IPS-18a (cell line): ENCODE results near the gene VPS26B.

Experiments
- H3K27ac ChIP-seq: one replicate; pipeline ENCODE4 v1.5.1; 2013; ENCODE audit warnings: low read length
- H3K27me3 ChIP-seq: one replicate; pipeline ENCODE4 v1.6.1; 2013; ENCODE audit warnings: mild to moderate bottlenecking, low read length; ENCODE audit not compliant: control insufficient read depth, insufficient read depth
- H3K36me3 ChIP-seq: one replicate; pipeline ENCODE4 v1.6.1; 2013; ENCODE audit warnings: low read depth, low read length; ENCODE audit not compliant: control insufficient read depth
- H3K4me1 ChIP-seq: one replicate; pipeline ENCODE4 v1.6.1; 2013; ENCODE audit warnings: low read depth, low read length; ENCODE audit not compliant: control insufficient read depth
- H3K4me3 ChIP-seq: one replicate; pipeline ENCODE4 v1.5.1; 2013; ENCODE audit warnings: low read length
- H3K9ac ChIP-seq: one replicate; pipeline ENCODE4 v1.6.1; 2013; ENCODE audit warnings: mild to moderate bottlenecking, low read length, moderate library complexity
- H3K9me3 ChIP-seq: one replicate; pipeline ENCODE4 v1.6.1; 2013; ENCODE audit warnings: low read depth, low read length; ENCODE audit not compliant: control insufficient read depth

The VPS26B gene

DNA sequence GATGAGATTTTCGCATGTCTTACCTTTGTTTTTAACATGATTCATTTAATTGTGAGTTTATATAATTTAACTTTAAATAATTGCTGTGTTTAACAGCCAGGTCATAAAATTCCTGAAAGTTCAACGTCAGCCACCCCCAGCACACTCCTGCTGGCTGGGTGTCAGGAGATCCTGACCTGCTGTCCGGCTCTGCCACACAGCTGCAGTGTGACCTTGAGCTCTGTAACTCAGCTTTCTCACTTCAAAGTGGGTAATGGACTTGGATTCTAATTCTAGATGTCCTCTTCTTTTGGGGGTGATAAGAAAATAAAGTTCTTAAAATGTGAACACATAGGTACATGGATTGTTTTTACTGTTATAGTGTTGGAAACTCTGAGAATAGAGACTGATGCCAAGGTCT lies 10.9 kb downstream of the VPS26B start:
- Histone ChIP-seq H3K9me3 (no peaks in the 10 kb centered on the region), H3K9ac (no peak overlapping the region), H3K27ac (no peak overlapping the region), H3K36me3 (no peaks in the 10 kb centered on the region), H3K4me1 (no peaks in the 10 kb centered on the region), H3K27me3 (no peaks in the 10 kb centered on the region), H3K4me3 (no peak overlapping the region)

DNA sequence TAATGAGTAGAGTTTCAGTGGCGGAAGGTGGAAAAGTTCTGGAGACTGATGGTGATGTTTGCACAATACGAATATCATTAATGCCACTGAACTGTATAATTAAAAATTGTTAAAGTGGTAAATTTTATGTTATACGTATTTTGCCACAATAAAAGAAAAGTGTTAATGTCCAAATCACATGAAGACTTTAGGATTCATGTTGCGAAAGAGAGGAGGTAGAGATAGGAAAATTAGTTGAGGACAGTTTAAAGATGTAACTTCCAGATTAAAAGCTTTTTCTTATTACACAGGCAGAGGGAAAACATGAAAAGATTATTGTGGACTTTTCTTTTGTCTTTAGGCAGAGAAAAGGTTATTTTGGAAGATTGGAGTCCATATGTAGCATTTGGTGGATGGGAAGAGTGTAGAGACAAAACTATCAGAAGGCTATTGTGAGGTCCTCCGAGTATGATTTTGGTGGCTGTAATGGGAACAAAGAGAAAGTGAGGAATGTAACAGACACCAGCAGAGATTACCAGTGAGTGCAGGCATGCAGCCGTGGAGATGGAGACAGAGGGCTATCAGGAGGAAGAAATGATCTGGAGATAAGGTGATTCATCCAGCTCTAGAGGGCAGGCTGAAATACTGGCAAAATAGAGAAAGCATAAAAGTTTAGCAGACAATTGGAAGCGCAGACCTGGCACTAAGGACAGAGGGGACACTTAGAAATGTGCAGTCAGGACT lies 12.5 kb downstream of the VPS26B start:
- no peak overlapping the region for H3K4me3 ChIP-seq
- no peaks in the 10 kb centered on the region for H3K36me3 ChIP-seq
- H3K27ac ChIP-seq: no peak overlapping the region
- H3K4me1 ChIP-seq: no peaks in the 10 kb centered on the region
- no peaks in the 10 kb centered on the region for H3K9me3 ChIP-seq
- H3K27me3 ChIP-seq: no peaks in the 10 kb centered on the region
- no peak overlapping the region for H3K9ac ChIP-seq

DNA sequence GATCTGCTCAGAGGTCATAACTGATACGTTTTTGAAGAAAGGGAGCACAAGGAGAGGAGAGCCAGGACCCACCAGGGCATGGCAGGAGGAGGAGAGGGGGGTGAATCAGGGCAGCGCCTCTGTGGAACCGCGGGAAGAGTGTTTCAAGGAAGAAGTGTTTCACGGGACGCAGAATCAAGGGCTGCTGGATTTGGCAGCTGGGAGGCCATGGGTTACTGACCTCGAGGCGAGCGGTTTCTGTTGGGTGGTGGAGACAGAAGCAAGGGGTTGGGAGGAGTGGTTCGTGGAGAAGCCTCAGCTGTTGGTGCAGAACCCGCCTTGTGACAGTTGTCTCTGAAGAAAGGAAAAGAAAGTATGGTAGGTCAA lies 13.1 kb downstream of the VPS26B start:
- Histone ChIP-seq H3K9ac (no peak overlapping the region), H3K36me3 (no peaks in the 10 kb centered on the region), H3K27me3 (no peaks in the 10 kb centered on the region), H3K9me3 (no peaks in the 10 kb centered on the region), H3K4me3 (no peak overlapping the region), H3K27ac (no peak overlapping the region), H3K4me1 (no peaks in the 10 kb centered on the region)

DNA sequence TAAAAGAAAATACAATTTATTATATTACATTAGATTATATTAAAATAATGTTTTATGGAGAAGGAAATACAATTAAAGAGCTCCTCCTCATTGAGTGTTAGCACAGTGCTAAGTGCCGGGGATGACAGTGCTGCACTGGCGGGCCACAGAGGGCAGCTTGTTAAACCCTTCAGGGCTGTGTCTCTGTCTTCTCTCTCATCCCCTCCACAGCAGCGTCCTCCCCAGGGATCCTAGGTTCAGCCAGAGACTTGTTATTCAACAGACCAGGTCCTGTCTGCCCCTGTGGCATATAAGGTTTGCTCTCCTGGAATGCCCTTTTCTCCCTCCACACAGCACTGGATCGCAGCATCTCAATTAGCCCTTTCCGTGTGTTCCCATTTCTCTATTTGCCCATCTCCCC lies 14.5 kb downstream of the VPS26B start:
- H3K9ac ChIP-seq: no peak overlapping the region
- H3K36me3 ChIP-seq: peaks cover 7% of the 10 kb centered on the region

DNA sequence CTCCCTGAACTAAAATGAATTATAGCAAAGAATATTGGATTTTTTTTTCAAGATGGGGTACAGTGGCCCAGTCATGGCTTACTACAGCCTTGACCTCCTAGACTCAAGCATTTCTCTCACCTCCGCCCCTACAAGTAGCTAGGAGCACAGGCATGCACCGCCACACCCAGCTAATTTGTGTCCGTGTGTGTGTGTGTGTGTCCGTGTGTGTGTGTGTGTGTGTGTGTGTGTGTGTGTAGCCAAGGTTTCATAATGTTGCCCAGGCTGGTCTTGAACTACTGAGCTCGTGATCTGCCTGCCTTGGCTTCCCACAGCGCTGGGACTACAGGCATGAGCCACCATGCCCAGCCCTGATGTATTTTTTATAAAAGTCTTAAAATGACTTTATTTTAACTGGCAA lies 16.1 kb downstream of the VPS26B start:
- no peaks in the 10 kb centered on the region for H3K9me3 ChIP-seq
- H3K4me1 ChIP-seq: no peaks in the 10 kb centered on the region
- H3K27me3 ChIP-seq: no peaks in the 10 kb centered on the region
- no peak overlapping the region for H3K27ac ChIP-seq
- H3K36me3 ChIP-seq: peaks cover 11% of the 10 kb centered on the region
- H3K9ac ChIP-seq: no peak overlapping the region
- no peak overlapping the region for H3K4me3 ChIP-seq

More for the DNA sequence above, 14.5 kb downstream of the VPS26B start:
- Histone ChIP-seq H3K27me3 (no peaks in the 10 kb centered on the region), H3K27ac (no peak overlapping the region), H3K4me1 (no peaks in the 10 kb centered on the region), H3K4me3 (no peak overlapping the region), H3K9me3 (no peaks in the 10 kb centered on the region)

DNA sequence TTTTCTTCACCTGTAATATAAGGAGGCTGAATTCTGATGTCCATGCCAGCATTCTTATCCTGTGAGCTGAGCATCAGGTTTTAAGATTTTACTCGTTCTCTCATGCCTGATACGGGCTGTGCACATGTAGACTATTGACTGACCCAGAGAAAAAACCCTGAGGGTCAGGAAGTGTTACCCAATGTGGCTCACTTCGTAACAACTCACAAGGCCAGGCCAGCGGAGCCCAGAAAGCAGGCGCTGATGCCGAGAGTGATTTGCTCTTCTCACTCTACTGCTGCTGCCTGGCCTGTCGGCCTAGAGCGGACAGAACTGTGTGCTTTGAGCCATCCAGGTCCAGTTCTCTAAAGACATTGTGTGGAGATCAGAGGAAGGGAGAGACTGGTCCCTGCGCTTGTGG lies 17.9 kb downstream of the VPS26B start:
- Histone ChIP-seq H3K4me1 (no peaks in the 10 kb centered on the region), H3K27me3 (no peaks in the 10 kb centered on the region), H3K36me3 (peaks cover 15% of the 10 kb centered on the region), H3K4me3 (no peak overlapping the region), H3K9ac (no peak overlapping the region), H3K27ac (no peak overlapping the region), H3K9me3 (no peaks in the 10 kb centered on the region)

DNA sequence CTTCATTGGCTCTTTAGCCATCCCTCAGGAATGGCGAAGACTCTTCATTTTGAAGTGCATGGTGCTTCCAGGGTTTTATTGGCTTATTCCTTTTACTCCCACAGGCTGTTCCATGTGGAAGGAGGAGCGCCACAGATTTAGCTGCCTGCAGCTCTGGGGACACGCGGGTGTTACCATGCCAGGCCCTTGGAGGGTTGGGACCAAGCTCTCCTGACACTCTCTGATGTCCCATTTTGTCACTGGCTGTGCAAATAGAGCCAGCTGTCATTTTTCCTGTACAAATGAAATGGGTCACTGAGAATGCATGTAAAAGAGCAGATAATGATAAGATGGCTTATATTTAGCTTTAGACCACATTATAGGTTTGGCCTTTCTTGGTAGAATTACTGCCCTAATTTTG lies 19.4 kb downstream of the VPS26B start:
- Histone ChIP-seq H3K4me3 (no peak overlapping the region), H3K4me1 (no peaks in the 10 kb centered on the region), H3K9ac (no peak overlapping the region), H3K27ac (no peak overlapping the region), H3K27me3 (no peaks in the 10 kb centered on the region), H3K9me3 (no peaks in the 10 kb centered on the region), H3K36me3 (peaks cover 29% of the 10 kb centered on the region)

DNA sequence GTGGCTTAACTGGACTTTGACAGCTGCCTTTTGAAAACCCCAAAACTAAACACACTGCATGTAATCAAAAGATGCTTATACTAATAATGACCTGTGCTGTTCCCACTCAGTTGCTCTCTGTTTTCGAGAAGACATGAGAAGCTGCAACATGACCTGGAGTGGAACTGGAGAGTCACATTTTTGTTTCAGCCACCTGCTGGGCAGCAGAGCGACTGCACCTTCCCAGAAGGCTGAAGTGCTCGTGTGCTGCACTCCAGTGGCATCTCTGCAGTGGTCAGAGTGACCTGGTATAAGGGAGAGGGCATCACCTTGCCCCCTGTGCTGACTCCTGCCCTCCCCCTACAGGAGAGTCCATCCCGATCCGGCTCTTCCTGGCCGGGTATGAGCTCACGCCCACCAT lies 20.1 kb downstream of the VPS26B start:
- H3K27me3 ChIP-seq: no peaks in the 10 kb centered on the region
- no peak overlapping the region for H3K4me3 ChIP-seq
- H3K9ac ChIP-seq: no peak overlapping the region
- no peaks in the 10 kb centered on the region for H3K9me3 ChIP-seq
- no peaks in the 10 kb centered on the region for H3K4me1 ChIP-seq
- peaks cover 36% of the 10 kb centered on the region for H3K36me3 ChIP-seq
- no peak overlapping the region for H3K27ac ChIP-seq

DNA sequence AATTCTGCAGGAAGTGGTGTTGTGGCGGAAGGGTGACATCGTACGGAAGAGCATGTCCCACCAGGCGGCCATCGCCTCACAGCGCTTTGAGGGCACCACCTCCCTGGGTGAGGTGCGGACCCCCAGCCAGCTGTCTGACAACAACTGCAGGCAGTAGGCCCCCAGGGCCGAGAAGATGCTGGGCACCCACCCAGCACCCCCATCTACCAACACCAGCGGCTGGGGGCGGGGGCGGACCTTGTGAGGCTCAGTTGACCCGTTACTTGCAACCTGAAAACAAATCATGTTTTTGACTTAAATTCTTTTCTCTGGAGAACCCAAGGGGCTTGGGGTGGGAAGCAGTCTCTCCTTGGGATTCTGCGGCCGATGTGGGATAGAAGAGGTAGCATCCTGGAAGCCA lies 21.0 kb downstream of the VPS26B start:
- no peaks in the 10 kb centered on the region for H3K9me3 ChIP-seq
- no peak overlapping the region for H3K27ac ChIP-seq
- H3K27me3 ChIP-seq: no peaks in the 10 kb centered on the region
- H3K4me3 ChIP-seq: no peak overlapping the region
- no peak overlapping the region for H3K9ac ChIP-seq
- no peaks in the 10 kb centered on the region for H3K4me1 ChIP-seq
- H3K36me3 ChIP-seq: peaks cover 43% of the 10 kb centered on the region

DNA sequence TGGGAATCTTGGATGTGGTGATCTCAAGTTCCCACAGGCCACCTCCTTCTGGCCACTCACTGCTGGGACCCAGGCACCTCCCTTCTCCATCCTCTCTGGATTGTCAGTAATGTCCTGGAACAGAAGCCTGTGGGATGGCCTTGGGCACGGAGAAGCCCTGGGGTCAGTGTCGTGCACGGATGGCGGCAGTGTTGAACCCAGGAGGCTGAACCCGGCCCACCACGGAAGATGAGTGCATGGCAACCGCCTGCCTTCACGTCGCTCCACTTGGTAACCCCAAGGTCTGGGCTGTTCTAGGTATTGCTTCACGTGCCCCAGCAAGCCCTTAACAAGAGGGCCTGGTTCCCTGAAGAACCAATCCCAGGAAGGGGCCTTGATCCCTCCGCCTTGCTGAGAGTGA lies 21.6 kb downstream of the VPS26B start:
- Histone ChIP-seq H3K27me3 (no peaks in the 10 kb centered on the region), H3K4me1 (no peaks in the 10 kb centered on the region), H3K27ac (no peak overlapping the region), H3K4me3 (no peak overlapping the region), H3K9ac (no peak overlapping the region), H3K36me3 (peaks cover 48% of the 10 kb centered on the region), H3K9me3 (no peaks in the 10 kb centered on the region)

DNA sequence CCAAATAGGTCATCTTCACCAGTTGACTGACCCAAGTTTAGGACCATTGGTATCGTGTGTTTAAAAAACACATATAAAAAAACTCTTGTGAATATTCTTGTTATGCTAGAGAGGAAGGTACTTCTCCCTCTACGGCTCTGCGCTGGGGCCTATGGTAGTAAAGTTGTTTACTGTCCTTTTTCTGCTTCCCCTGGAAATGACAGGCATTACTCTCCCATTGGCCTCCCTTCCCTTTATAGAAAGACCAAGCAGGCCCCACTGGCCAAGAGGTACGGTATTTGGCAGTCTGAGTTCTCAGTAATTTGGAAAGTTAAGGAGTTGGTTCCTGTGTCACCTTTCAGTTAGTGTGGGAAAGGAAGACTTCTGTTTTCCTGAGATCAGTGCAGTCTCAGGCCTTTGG lies 22.2 kb downstream of the VPS26B start:
- Histone ChIP-seq H3K4me1 (peaks cover 4% of the 10 kb centered on the region), H3K9ac (no peak overlapping the region), H3K36me3 (peaks cover 50% of the 10 kb centered on the region), H3K27ac (no peak overlapping the region), H3K27me3 (no peaks in the 10 kb centered on the region), H3K9me3 (no peaks in the 10 kb centered on the region), H3K4me3 (no peak overlapping the region)

DNA sequence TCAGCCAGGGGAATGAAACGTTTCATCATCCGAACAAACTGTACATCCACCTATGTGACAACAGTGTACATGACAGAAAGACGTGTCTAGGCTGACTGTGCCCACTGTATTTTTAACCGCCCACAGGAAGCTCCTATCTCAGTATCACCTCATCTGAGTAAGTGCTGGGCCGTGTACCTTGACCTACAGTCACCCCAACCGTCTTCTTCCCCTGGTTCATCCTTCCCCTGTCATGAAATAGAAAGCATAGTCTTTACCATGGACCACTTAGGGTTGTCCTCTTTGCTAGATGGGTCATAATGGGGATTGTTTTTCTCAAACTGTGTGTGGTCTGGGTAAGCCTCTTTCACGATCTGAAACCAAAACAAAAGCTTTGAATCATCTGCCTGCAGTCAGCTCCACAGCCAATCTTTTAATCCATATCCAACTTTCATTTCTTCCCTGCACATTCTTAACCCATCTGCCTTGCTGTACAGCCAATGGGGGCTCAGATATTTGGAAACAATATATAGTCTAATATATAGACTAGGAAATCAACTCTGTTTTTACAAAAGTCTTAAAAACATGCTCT lies 24.5 kb downstream of the VPS26B start:
- peaks cover 43% of the 10 kb centered on the region for H3K36me3 ChIP-seq
- H3K9ac ChIP-seq: no peak overlapping the region
- H3K4me3 ChIP-seq: no peak overlapping the region
- no peaks in the 10 kb centered on the region for H3K27me3 ChIP-seq
- H3K27ac ChIP-seq: no peak overlapping the region
- peaks cover 12% of the 10 kb centered on the region for H3K4me1 ChIP-seq
- H3K9me3 ChIP-seq: no peaks in the 10 kb centered on the region
